OCI-LY7 (cell line): ENCODE data around the gene SGO1.

Source experiments
- EZH2phosphoT487 ChIP-seq: fragments of 200-600 bp; sonication (generic); IDR thresholded peaks from 2 replicates; pipeline ENCODE4 v1.6.1; 2018; ENCODE audit warnings: low read depth, borderline replicate concordance, mild to moderate bottlenecking, mixed run types, antibody characterized with exemption, low read length, moderate library complexity, mixed read lengths
- TF ChIP-seq, protein P1 (sequence below): fragments of 200-600 bp; sonication (generic); conservative IDR thresholded peaks from 2 replicates; pipeline ENCODE4 v1.5.1; 2014; ENCODE audit warnings: mild to moderate bottlenecking, antibody characterized with exemption, low read length, moderate library complexity, mixed read lengths

DNA sequence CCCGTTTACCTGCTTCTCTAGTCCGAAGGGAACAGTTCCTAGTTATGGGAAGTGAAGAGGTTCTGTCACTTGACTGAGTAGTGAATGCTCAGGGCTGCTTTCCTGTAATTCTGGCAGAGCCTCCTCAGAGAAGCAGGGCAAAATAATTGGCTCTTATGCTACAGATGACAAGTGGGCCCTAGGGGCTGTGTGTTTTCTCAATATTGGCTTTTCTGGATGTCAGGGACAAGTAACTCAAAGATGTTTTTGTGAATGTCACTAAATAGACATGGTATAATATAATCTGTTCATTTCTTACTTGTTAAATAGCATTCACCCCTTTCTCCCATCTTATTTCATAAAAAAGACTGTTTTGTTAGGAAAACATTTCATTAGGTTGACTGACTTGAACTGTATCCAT is 40.1 kb downstream of the SGO1 start:
- TF ChIP-seq EZH2phosphoT487, result no peak
- TF ChIP-seq, protein P1, sequence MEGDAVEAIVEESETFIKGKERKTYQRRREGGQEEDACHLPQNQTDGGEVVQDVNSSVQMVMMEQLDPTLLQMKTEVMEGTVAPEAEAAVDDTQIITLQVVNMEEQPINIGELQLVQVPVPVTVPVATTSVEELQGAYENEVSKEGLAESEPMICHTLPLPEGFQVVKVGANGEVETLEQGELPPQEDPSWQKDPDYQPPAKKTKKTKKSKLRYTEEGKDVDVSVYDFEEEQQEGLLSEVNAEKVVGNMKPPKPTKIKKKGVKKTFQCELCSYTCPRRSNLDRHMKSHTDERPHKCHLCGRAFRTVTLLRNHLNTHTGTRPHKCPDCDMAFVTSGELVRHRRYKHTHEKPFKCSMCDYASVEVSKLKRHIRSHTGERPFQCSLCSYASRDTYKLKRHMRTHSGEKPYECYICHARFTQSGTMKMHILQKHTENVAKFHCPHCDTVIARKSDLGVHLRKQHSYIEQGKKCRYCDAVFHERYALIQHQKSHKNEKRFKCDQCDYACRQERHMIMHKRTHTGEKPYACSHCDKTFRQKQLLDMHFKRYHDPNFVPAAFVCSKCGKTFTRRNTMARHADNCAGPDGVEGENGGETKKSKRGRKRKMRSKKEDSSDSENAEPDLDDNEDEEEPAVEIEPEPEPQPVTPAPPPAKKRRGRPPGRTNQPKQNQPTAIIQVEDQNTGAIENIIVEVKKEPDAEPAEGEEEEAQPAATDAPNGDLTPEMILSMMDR, result no peak
